CD8-positive, alpha-beta memory T cell (primary cell): ENCODE measurements around the gene DTWD2. TPM values are rescaled to one million over a fixed set of nuclear protein-coding genes. Genes with fewer than 3 reads are reported as not detected.
"Not testable (repeated sequence)": the region's sequence is repeated elsewhere in the genome, so short reads cannot be mapped to it uniquely, and the experiment has no call there.

Source experiments
- CTCF ChIA-PET: fragments of 350-600 bp; sonication (Branson Sonifier 250); formaldehyde crosslinking; loops from one replicate; lab custom pipeline; 2021; ENCODE audit warnings: antibody characterized with exemption; lab: Charles Lee
- POLR2A ChIA-PET: fragments of 350-600 bp; sonication (Branson Sonifier 250); formaldehyde crosslinking; loops from one replicate; lab custom pipeline; 2021; ENCODE audit warnings: antibody characterized with exemption; lab: Charles Lee
- DNase-seq, 5 donors: peaks; one replicate each; pipeline versions ENCODE4 v3.0.0 to v3.0.0-alpha.2; 2020 to 2022; ENCODE audit warnings: mixed read lengths in 1 of 5
- H3K27ac ChIP-seq: one replicate; pipeline ENCODE4 v1.7.0; 2013; ENCODE audit warnings: low read depth, mild to moderate bottlenecking, low read length, moderate library complexity
- H3K27me3 ChIP-seq: 2 replicates; pipeline ENCODE4 v1.7.0; 2013; ENCODE audit warnings: low read length, mild to moderate bottlenecking; ENCODE audit not compliant: insufficient read depth, poor library complexity, severe bottlenecking
- H3K36me3 ChIP-seq: 2 replicates; pipeline ENCODE4 v1.7.0; 2013; ENCODE audit warnings: mild to moderate bottlenecking, low read length, moderate library complexity; ENCODE audit not compliant: insufficient read depth
- H3K4me1 ChIP-seq: 2 replicates; pipeline ENCODE4 v1.7.0; 2013; ENCODE audit warnings: mild to moderate bottlenecking, low read length, moderate library complexity; ENCODE audit not compliant: insufficient read depth
- H3K4me3 ChIP-seq: 2 replicates; pipeline ENCODE4 v1.7.0; 2013; ENCODE audit warnings: mild to moderate bottlenecking, low read length
- H3K9me3 ChIP-seq: 2 replicates; pipeline ENCODE4 v1.7.0; 2013; ENCODE audit warnings: mild to moderate bottlenecking, low read length
- H3K27ac Mint-ChIP-seq, 8 donors: one replicate each; pipeline ENCODE4 v1.8.0; 2020 to 2021; ENCODE audit warnings: mixed read lengths in 8 of 8, mild to moderate bottlenecking in 6 of 8, inconsistent platforms in 3 of 8, moderate library complexity in 3 of 8
- H3K27me3 Mint-ChIP-seq, 2 donors: one replicate each; pipeline ENCODE4 v1.8.0; 2020 to 2021; ENCODE audit warnings: mixed read lengths in 2 of 2, mild to moderate bottlenecking in 1 of 2, moderate library complexity in 1 of 2
- H3K36me3 Mint-ChIP-seq, 3 donors: one replicate each; pipeline ENCODE4 v1.8.0; 2020 to 2021; ENCODE audit warnings: mixed read lengths in 3 of 3, inconsistent platforms in 1 of 3, mild to moderate bottlenecking in 1 of 3
- H3K4me1 Mint-ChIP-seq, 3 donors: one replicate each; pipeline ENCODE4 v1.8.0; 2020 to 2021; ENCODE audit warnings: mixed read lengths in 3 of 3, inconsistent platforms in 1 of 3, mild to moderate bottlenecking in 1 of 3
- H3K4me3 Mint-ChIP-seq, 7 donors: one replicate each; pipeline ENCODE4 v1.8.0; 2020 to 2021; ENCODE audit warnings: mixed read lengths in 7 of 7, mild to moderate bottlenecking in 6 of 7, moderate library complexity in 4 of 7, inconsistent platforms in 2 of 7
- H3K9me3 Mint-ChIP-seq, 5 donors: one replicate each; pipeline ENCODE4 v1.8.0; 2020 to 2022; ENCODE audit warnings: mixed read lengths in 5 of 5, mild to moderate bottlenecking in 3 of 5, moderate library complexity in 2 of 5, inconsistent platforms in 1 of 5
- polyA plus RNA-seq: library from polyadenylated mRNA; unstranded; fragments of 300-500 nt; fragmentation: Illumina TruSeq; gene quantifications from one replicate; pipeline ENCODE4 v1.2.3, GENCODE V29; 2021
- total RNA-seq, 2 experiments: library from RNA; stranded (reverse); gene quantifications; one replicate each; pipeline ENCODE4 v1.2.3, GENCODE V29; 2021

DTWD2 gene
- total and polyA plus RNA-seq, 3 experiments from 2014 or later = 3.3 to 4.2 (median 3.7) TPM

- ChIA-PET POLR2A (no interaction called here), CTCF (no interaction called here)
- Mint-ChIP-seq H3K27me3 (no peaks in the 10 kb centered on the region), H3K4me1 (no peaks in the 10 kb centered on the region), H3K36me3 (peaks cover 0 to 41% (median 3%) of the 10 kb centered on the region in 3 donors), H3K9me3 (peaks cover 13 to 29% (median 18%) of the 10 kb centered on the region in 5 donors), H3K27ac (no peak overlapping the region), H3K4me3 (no peak overlapping the region)
- Histone ChIP-seq H3K4me3 (no peak overlapping the region), H3K4me1 (no peaks in the 10 kb centered on the region), H3K27ac (no peak overlapping the region), H3K36me3 (no peaks in the 10 kb centered on the region), H3K27me3 (no peaks in the 10 kb centered on the region), H3K9me3 (no peaks in the 10 kb centered on the region)
- DNase-seq = no peak
Measured at GRCh38 chr5:118854819-118855218, 133.5 kb downstream of the DTWD2 start.

GRCh38 chr5:118851785-118852184, 136.6 kb downstream of the DTWD2 start:
- H3K27ac ChIP-seq, DNase-seq, H3K4me1 ChIP-seq, H3K4me3 Mint-ChIP-seq, H3K4me3 ChIP-seq, POLR2A ChIA-PET, H3K27me3 ChIP-seq, CTCF ChIA-PET, H3K9me3 ChIP-seq, H3K4me1 Mint-ChIP-seq, H3K27ac Mint-ChIP-seq, H3K36me3 ChIP-seq, H3K27me3 Mint-ChIP-seq: not testable (repeated sequence)
- peaks cover 18 to 40% (median 31%) of the 10 kb centered on the region in 5 donors for H3K9me3 Mint-ChIP-seq
- peaks cover 6 to 51% (median 11%) of the 10 kb centered on the region in 3 donors for H3K36me3 Mint-ChIP-seq

- Mint-ChIP-seq H3K36me3 (peaks cover 9 to 70% (median 13%) of the 10 kb centered on the region in 3 donors), H3K9me3 (peaks cover 18 to 40% (median 31%) of the 10 kb centered on the region in 5 donors)
- H3K27ac ChIP-seq, H3K4me1 ChIP-seq, H3K4me3 ChIP-seq, H3K27ac Mint-ChIP-seq, H3K27me3 Mint-ChIP-seq, H3K9me3 ChIP-seq, H3K27me3 ChIP-seq, POLR2A ChIA-PET, CTCF ChIA-PET, H3K4me3 Mint-ChIP-seq, DNase-seq, H3K36me3 ChIP-seq, H3K4me1 Mint-ChIP-seq: not testable (repeated sequence)
Measured at GRCh38 chr5:118849507-118849906, 138.8 kb downstream of the DTWD2 start.

- H3K27ac Mint-ChIP-seq = no peak overlapping the region
Measured at GRCh38 chr5:118844351-118844750, 144.0 kb downstream of the DTWD2 start.

GRCh38 chr5:118834710-118835109, 153.6 kb downstream of the DTWD2 start:
- H3K9me3 Mint-ChIP-seq = peaks cover 0 to 2% (median 0%) of the 10 kb centered on the region in 5 donors
- Histone ChIP-seq H3K27me3 (no peaks in the 10 kb centered on the region), H3K4me1 (no peaks in the 10 kb centered on the region), H3K9me3 (no peaks in the 10 kb centered on the region), H3K36me3 (no peaks in the 10 kb centered on the region), H3K27ac (no peak overlapping the region), H3K4me3 (no peak overlapping the region)
- POLR2A ChIA-PET = no interaction called here
- no peaks in the 10 kb centered on the region for H3K27me3 Mint-ChIP-seq
- CTCF ChIA-PET = no interaction called here
- H3K36me3 Mint-ChIP-seq = peaks cover 0 to 37% (median 3%) of the 10 kb centered on the region in 3 donors
- no peak overlapping the region for H3K4me3 Mint-ChIP-seq
- H3K27ac Mint-ChIP-seq = no peak overlapping the region
- no peak for DNase-seq
- H3K4me1 Mint-ChIP-seq = no peaks in the 10 kb centered on the region

More at GRCh38 chr5:118844351-118844750, 144.0 kb downstream of the DTWD2 start:
- no peaks in the 10 kb centered on the region for H3K4me1 Mint-ChIP-seq
- DNase-seq = no peak
- Histone ChIP-seq H3K9me3 (no peaks in the 10 kb centered on the region), H3K27me3 (no peaks in the 10 kb centered on the region), H3K27ac (no peak overlapping the region), H3K4me3 (no peak overlapping the region), H3K36me3 (no peaks in the 10 kb centered on the region), H3K4me1 (no peaks in the 10 kb centered on the region)
- ChIA-PET CTCF (interaction anchor here (0.5 kb wide), 1 partner anchor 101 kb away, joined by 3 read pairs; no protein-coding TSS in a partner anchor), POLR2A (no interaction called here)
- H3K27me3 Mint-ChIP-seq = no peaks in the 10 kb centered on the region
- H3K36me3 Mint-ChIP-seq = peaks cover 12 to 61% (median 12%) of the 10 kb centered on the region in 3 donors
- peaks cover 0 to 10% (median 7%) of the 10 kb centered on the region in 5 donors for H3K9me3 Mint-ChIP-seq
- no peak overlapping the region for H3K4me3 Mint-ChIP-seq

DNA sequence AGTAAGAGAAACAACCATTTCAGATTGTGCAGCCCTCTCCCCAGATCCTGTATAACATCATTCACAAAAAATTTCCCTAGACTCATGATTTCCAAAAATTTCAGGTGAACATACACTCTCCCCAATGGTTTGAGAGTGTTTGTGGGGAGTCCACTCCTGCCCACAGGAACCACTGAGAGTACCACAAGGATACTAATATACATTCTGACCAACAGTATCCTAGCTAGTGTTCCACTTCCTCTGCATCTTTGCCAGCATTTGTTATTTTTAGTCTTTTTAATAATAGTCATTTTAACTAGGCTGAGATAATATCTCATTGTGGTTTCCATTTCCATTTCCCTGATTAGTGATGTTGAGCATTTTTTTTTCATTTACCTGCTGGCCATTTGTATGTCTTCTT, 155.4 kb downstream of the DTWD2 start:
- no peak overlapping the region for H3K4me3 ChIP-seq
- no peak overlapping the region for H3K27ac Mint-ChIP-seq
- H3K27ac ChIP-seq = no peak overlapping the region
- peaks cover 0 to 2% (median 0%) of the 10 kb centered on the region in 5 donors for H3K9me3 Mint-ChIP-seq
- no peak for DNase-seq
- no peaks in the 10 kb centered on the region for H3K27me3 ChIP-seq
- ChIA-PET POLR2A (no interaction called here), CTCF (no interaction called here)
- peaks cover 0 to 42% (median 3%) of the 10 kb centered on the region in 3 donors for H3K36me3 Mint-ChIP-seq
- H3K27me3 Mint-ChIP-seq = no peaks in the 10 kb centered on the region
- no peaks in the 10 kb centered on the region for H3K9me3 ChIP-seq
- H3K4me1 ChIP-seq = no peaks in the 10 kb centered on the region
- H3K36me3 ChIP-seq = no peaks in the 10 kb centered on the region
- no peak overlapping the region for H3K4me3 Mint-ChIP-seq
- H3K4me1 Mint-ChIP-seq = no peaks in the 10 kb centered on the region

- Mint-ChIP-seq H3K27me3 (no peaks in the 10 kb centered on the region), H3K36me3 (peaks cover 0 to 4% (median 0%) of the 10 kb centered on the region in 3 donors), H3K27ac (no peak overlapping the region), H3K9me3 (no peaks in the 10 kb centered on the region), H3K4me1 (no peaks in the 10 kb centered on the region), H3K4me3 (no peak overlapping the region)
- no peak overlapping the region for H3K27ac ChIP-seq
- H3K9me3 ChIP-seq = no peaks in the 10 kb centered on the region
- DNase-seq = no peak
- H3K36me3 ChIP-seq = no peaks in the 10 kb centered on the region
- POLR2A ChIA-PET = no interaction called here
- H3K4me3 ChIP-seq = no peak overlapping the region
- no peaks in the 10 kb centered on the region for H3K4me1 ChIP-seq
- H3K27me3 ChIP-seq = no peaks in the 10 kb centered on the region
- CTCF ChIA-PET = no interaction called here
Measured at GRCh38 chr5:118825226-118825625, 163.1 kb downstream of the DTWD2 start.

DNA sequence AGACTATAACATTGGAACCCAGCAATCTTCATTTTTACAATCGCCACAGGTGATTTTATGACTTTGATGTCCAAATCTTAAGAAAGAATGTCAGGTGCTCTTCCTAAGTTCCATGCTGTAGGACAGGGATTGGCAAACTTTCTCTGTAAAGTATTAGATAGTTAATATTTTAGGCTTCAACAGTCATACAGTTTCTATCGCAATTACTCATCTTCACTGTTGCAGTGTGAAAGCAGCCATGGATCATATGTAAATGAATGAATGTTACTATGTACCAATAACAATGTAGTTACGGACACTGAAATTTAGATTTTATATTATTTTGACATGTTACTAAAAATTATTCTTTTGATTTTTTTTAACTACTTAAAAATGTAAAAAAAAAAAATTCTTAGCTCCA, 169.7 kb downstream of the DTWD2 start:
- H3K36me3 ChIP-seq = no peaks in the 10 kb centered on the region
- H3K9me3 Mint-ChIP-seq = peaks cover 0 to 6% (median 2%) of the 10 kb centered on the region in 5 donors
- no peak overlapping the region for H3K27ac ChIP-seq

More for the DNA sequence above, 169.7 kb downstream of the DTWD2 start:
- Mint-ChIP-seq H3K4me1 (no peaks in the 10 kb centered on the region), H3K27ac (no peak overlapping the region), H3K27me3 (no peaks in the 10 kb centered on the region), H3K4me3 (no peak overlapping the region), H3K36me3 (peaks cover 0 to 11% (median 0%) of the 10 kb centered on the region in 3 donors)
- ChIA-PET CTCF (no interaction called here), POLR2A (no interaction called here)
- Histone ChIP-seq H3K27me3 (no peaks in the 10 kb centered on the region), H3K9me3 (no peaks in the 10 kb centered on the region), H3K4me3 (no peak overlapping the region), H3K4me1 (no peaks in the 10 kb centered on the region)
- no peak for DNase-seq
